Activated CD4-positive, alpha-beta T cell treated with anti-CD3 and anti-CD28 coated beads, Interleukin-2, amount 10 ng/mL, durations not matched to agents 7 days and 5 days (primary cell): ENCODE results near the gene ZNF654. TPM values are rescaled to one million over a fixed set of nuclear protein-coding genes. Genes with fewer than 3 reads are reported as not detected.

Source experiments
- CTCF ChIA-PET: fragments of 350-600 bp; sonication (Branson Sonifier 250); formaldehyde crosslinking; loops from one replicate; lab custom pipeline; 2021; ENCODE audit warnings: antibody characterized with exemption; lab: Charles Lee
- POLR2A ChIA-PET: fragments of 350-600 bp; sonication (Branson Sonifier 250); formaldehyde crosslinking; loops from one replicate; lab custom pipeline; 2021; ENCODE audit warnings: antibody characterized with exemption; lab: Charles Lee
- DNase-seq: peaks from one replicate; pipeline ENCODE4 v3.0.0-alpha.2; 2020
- H3K27ac Mint-ChIP-seq: one replicate; pipeline ENCODE4 v1.8.0; 2021; ENCODE audit warnings: mild to moderate bottlenecking, moderate library complexity, mixed read lengths
- H3K27me3 Mint-ChIP-seq: one replicate; pipeline ENCODE4 v1.8.0; 2021; ENCODE audit warnings: mixed read lengths
- H3K36me3 Mint-ChIP-seq: one replicate; pipeline ENCODE4 v1.8.0; 2021; ENCODE audit warnings: low read depth, mixed read lengths
- H3K4me1 Mint-ChIP-seq: one replicate; pipeline ENCODE4 v1.8.0; 2021; ENCODE audit warnings: mixed read lengths
- H3K4me3 Mint-ChIP-seq: one replicate; pipeline ENCODE4 v1.8.0; 2021; ENCODE audit warnings: mild to moderate bottlenecking, moderate library complexity, mixed read lengths
- H3K9me3 Mint-ChIP-seq: one replicate; pipeline ENCODE4 v1.8.0; 2021; ENCODE audit warnings: mixed read lengths
- total RNA-seq, 2 experiments: library from RNA; stranded (reverse); gene quantifications; one replicate each; pipeline ENCODE4 v1.2.3, GENCODE V29; 2021

ZNF654 gene
- total RNA-seq, 2 experiments from 2014 or later: 25.3 to 25.4 TPM

DNA sequence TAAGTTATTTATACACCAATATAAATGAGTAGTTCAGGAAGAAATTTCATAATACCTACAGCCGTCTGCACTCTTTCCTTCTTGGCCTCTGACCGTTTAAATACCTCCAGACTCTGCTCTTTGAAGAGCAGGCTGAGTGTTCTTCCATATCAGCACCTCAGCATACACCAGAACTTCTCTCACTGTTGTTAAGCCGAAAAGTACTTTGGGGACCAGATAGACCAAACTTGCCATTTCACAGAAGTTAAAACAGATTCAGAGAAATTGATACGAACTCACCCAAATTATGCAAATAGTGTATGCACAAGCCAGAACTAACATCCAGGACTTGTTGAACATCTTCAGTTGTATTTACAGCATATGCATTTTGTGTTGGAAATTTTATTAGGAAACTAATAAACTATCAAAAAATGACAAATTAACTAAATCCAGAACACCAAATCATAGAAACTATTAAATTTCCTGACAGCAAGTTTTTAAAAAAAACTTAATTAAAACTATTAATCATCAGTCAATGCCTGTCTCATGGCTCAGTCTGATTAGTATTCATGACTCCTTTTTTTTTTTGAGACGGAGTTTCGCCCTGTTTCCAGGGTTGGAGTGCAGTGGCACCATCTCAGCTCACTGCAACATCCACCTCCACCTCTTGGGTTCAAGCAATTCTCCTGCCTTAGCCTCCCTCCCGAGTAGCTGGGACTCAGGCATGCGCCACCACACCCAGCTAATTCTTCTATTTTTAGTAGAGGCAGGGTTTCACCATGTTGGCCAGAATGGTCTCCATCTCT, 24.4 kb upstream of the ZNF654 start:
- Mint-ChIP-seq H3K27ac (no peak overlapping the region), H3K9me3 (no peaks in the 10 kb centered on the region), H3K4me3 (no peak overlapping the region), H3K27me3 (no peaks in the 10 kb centered on the region), H3K36me3 (peaks cover under 1% of the 10 kb centered on the region), H3K4me1 (peaks cover 36% of the 10 kb centered on the region)
- CTCF ChIA-PET: interaction anchor here (0.6 to 1.8 kb wide), 2 partner anchors 8 to 14 kb away, joined by 3 to 4 read pairs; no protein-coding TSS in a partner anchor
- POLR2A ChIA-PET: no interaction called here
- no peak for DNase-seq

DNA sequence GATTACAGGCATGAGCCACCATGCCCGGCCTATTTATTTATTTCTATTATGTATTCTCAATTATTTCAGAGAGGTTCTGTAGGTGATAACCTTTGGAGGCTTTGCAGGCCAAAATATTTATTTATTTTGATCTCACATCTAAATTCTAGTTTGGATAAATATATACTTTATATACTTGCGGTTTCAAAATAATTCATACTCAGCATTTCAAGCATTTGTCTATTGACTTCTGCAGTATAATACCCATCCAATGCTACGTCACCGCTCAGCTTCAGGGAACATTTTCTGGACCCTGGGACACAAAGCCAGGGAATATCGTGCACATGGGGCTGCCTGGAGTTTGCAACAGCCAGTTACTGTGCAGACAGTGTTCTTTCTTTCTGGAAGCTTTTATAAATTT, 22.8 kb upstream of the ZNF654 start:
- Mint-ChIP-seq H3K27ac (no peak overlapping the region), H3K9me3 (peaks cover 3% of the 10 kb centered on the region), H3K4me1 (peaks cover 29% of the 10 kb centered on the region), H3K36me3 (no peaks in the 10 kb centered on the region), H3K27me3 (no peaks in the 10 kb centered on the region), H3K4me3 (no peak overlapping the region)
- DNase-seq: no peak
- POLR2A ChIA-PET: no interaction called here
- CTCF ChIA-PET: no interaction called here

DNA sequence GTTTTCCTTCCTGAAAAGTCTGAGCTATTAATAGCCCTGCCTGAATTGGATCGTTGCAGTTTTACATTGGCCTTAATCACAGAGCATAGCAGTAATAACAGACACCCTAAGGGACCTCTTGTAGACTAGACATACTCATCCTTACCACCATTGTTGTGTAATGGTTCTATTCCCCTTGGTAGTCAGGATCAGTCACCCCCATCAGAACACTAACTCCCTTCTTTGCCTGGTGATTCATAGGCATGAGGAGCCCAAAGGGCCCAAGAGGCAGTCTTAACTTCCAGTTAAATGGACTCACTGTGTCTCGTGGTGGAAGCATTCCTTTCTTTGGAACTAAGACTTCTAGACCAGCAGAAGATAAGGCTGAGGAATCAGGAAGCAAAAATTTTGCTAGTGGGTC, 20.5 kb upstream of the ZNF654 start:
- peaks cover 3% of the 10 kb centered on the region for H3K9me3 Mint-ChIP-seq
- CTCF ChIA-PET: interaction anchor here (1.0 kb wide), 1 partner anchor 20 kb away, joined by 7 read pairs; the partner anchor contains the start of genes CGGBP1 and ZNF654
- H3K27ac Mint-ChIP-seq: no peak overlapping the region
- POLR2A ChIA-PET: no interaction called here
- H3K4me1 Mint-ChIP-seq: peaks cover 11% of the 10 kb centered on the region
- H3K4me3 Mint-ChIP-seq: no peak overlapping the region
- H3K27me3 Mint-ChIP-seq: no peaks in the 10 kb centered on the region
- H3K36me3 Mint-ChIP-seq: no peaks in the 10 kb centered on the region
- no peak for DNase-seq

DNA sequence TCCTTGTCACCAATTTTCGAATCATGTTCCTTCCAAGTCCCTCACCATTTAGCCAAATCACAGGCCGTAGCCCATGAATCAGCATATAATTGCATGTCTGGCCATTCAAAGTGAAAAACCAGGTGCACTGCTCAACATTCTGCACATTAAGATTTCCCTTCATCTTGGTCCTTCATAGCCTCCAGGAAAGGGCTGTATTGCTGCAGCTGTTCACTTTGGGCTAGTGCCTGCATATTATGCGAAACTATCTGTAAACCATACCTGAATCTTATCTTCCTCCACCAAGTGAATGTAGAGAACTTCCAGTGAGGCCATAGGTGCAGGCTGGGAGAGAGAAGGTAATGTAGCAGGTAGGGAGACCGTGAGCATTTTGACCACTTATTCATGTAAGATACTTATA, 18.5 kb upstream of the ZNF654 start:
- peaks cover 4% of the 10 kb centered on the region for H3K4me1 Mint-ChIP-seq
- DNase-seq: no peak
- ChIA-PET CTCF (interaction anchor here (0.9 kb wide), 1 partner anchor 11 kb away, joined by 3 read pairs; no protein-coding TSS in a partner anchor), POLR2A (no interaction called here)
- H3K27ac Mint-ChIP-seq: no peak overlapping the region
- no peaks in the 10 kb centered on the region for H3K36me3 Mint-ChIP-seq
- H3K9me3 Mint-ChIP-seq: peaks cover 3% of the 10 kb centered on the region
- no peaks in the 10 kb centered on the region for H3K27me3 Mint-ChIP-seq
- no peak overlapping the region for H3K4me3 Mint-ChIP-seq

DNA sequence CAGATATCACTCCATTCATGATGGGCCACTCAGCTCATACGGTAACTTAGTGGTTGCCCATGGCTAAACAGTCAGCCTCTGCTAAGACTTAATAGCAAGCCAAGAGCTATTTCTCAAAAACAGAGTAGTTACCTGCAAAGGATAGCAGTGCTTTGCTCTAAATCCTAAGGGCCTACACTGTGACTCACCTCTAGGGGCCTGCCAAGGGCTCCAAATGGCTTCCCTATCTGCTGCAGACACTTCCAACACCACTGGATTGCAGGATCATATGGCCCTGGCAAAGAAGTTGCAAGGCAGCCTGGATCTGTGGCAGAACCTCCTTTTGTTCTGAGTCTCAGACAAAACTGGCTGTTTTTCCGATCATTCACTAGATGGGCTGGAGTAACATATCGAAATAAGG, 18.1 kb upstream of the ZNF654 start:
- CTCF ChIA-PET: interaction anchor here (0.9 kb wide), 1 partner anchor 12 kb away, joined by 3 read pairs; no protein-coding TSS in a partner anchor
- peaks cover 3% of the 10 kb centered on the region for H3K9me3 Mint-ChIP-seq
- DNase-seq: no peak
- no peaks in the 10 kb centered on the region for H3K27me3 Mint-ChIP-seq
- no peak overlapping the region for H3K4me3 Mint-ChIP-seq
- H3K4me1 Mint-ChIP-seq: peaks cover 4% of the 10 kb centered on the region
- H3K36me3 Mint-ChIP-seq: no peaks in the 10 kb centered on the region
- POLR2A ChIA-PET: no interaction called here
- no peak overlapping the region for H3K27ac Mint-ChIP-seq

DNA sequence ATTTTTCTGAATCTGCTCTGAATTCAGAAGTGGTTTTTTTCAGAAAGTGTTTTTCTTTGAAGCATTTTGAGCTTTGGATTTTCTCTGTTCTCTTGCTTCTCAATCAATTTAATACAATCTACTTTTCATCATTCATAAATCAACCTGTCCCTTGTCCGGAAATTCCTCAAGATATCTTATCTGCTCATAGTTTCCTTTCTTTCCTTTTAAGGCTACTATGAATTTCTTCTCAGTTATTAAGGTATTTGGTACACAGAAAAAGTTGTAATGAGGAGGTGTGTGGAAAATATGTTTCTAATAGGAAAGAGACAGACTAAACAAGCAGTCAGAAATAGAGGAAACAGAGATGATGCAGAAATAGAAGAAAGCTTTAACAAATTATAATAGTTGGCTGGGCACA, 14.6 kb upstream of the ZNF654 start:
- H3K9me3 Mint-ChIP-seq: peaks cover 3% of the 10 kb centered on the region
- H3K27me3 Mint-ChIP-seq: no peaks in the 10 kb centered on the region
- H3K4me1 Mint-ChIP-seq: peaks cover 11% of the 10 kb centered on the region
- ChIA-PET CTCF (no interaction called here), POLR2A (no interaction called here)
- H3K36me3 Mint-ChIP-seq: no peaks in the 10 kb centered on the region
- no peak overlapping the region for H3K27ac Mint-ChIP-seq
- no peak overlapping the region for H3K4me3 Mint-ChIP-seq
- DNase-seq: no peak

DNA sequence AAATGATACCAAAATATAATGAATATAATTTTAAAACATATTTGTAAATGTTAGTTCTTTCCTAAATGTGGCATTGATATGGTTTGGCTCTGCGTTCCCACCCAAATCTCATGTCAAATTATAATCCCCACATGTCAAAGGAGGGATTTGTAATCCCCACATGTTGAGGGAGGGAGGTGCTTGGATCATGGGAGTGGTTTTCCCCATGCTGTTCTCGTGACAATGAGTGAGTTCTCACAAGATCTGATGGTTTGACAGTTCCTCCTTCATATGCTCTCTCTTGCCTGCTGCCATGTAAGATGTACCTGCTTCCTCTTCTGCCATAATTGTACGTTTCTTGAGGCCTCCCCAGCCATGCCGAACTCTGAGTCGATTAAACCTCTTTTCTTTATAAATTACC, 12.3 kb upstream of the ZNF654 start:
- Mint-ChIP-seq H3K27ac (no peak overlapping the region), H3K36me3 (peaks cover 2% of the 10 kb centered on the region), H3K4me3 (no peak overlapping the region), H3K9me3 (no peaks in the 10 kb centered on the region), H3K4me1 (peaks cover 14% of the 10 kb centered on the region), H3K27me3 (no peaks in the 10 kb centered on the region)
- ChIA-PET POLR2A (no interaction called here), CTCF (no interaction called here)
- DNase-seq: no peak

DNA sequence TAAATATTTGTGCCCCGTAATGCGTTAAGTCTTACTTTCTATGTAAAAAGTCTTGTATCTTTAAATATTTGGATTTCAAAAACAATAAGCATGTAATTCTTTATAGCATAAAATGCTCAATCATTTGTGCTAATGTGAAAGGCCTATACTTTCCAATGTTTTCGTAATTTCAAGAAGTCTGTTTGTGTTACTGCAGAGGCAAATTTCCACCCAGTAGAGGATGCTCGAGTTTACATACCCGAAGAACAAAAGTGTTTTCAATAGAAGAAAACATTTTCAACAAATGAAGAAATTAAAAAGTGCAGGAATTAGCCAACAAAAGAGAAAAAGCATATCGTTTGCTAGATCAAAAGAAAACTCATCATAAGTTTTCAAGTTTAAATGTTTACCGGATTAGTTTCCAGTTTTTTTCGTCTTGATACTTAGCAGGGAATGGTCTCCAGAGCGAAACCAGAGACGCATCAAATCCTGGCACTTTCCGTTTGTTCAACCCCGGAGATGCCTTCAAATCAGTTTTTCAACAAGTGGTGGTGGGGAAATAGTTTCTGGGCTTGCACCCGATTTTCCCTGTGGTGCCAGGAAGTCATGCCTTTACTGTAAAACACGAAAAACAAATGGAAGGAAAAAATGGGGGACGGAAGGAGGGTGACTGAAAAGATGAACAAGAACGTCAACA, 1.3 kb upstream of the ZNF654 start:
- ChIA-PET POLR2A (interaction anchor here (0.6 to 1.1 kb wide), 2 partner anchors 26 to 93 kb away, joined by 3 to 4 read pairs; no protein-coding TSS in a partner anchor), CTCF (interaction anchor here (0.9 to 1.6 kb wide), 3 partner anchors 20 to 91 kb away, joined by 3 to 7 read pairs (median 4); no protein-coding TSS in a partner anchor)
- H3K36me3 Mint-ChIP-seq: peaks cover 41% of the 10 kb centered on the region
- DNase-seq: peak; percentile 8
- H3K4me1 Mint-ChIP-seq: peaks cover 51% of the 10 kb centered on the region
- H3K9me3 Mint-ChIP-seq: no peaks in the 10 kb centered on the region
- peak overlapping the region; percentile 97 for H3K27ac Mint-ChIP-seq
- peak overlapping the region; percentile 90 for H3K4me3 Mint-ChIP-seq
- H3K27me3 Mint-ChIP-seq: no peaks in the 10 kb centered on the region

DNA sequence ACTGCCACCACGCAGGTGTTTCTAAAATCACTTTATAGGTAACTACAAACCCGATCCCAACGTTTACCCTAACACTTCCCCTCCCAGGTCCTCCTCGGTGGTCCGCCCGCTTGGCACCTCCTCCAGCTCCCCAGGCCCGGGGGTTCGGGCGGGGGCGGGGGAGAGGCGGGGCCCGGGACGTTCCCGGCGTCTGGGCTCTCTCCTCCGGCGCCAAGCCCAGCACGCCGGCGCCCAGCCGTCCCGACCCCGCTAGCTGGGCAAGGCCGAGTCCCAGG, 812 bp upstream of the ZNF654 start:
- Mint-ChIP-seq H3K9me3 (no peaks in the 10 kb centered on the region), H3K27me3 (no peaks in the 10 kb centered on the region), H3K4me1 (peaks cover 55% of the 10 kb centered on the region), H3K36me3 (peaks cover 41% of the 10 kb centered on the region), H3K4me3 (peak overlapping the region; percentile 90), H3K27ac (peak overlapping the region; percentile 97)
- no peak for DNase-seq
- POLR2A ChIA-PET: interaction anchor here (0.6 to 1.1 kb wide), 2 partner anchors 26 to 92 kb away, joined by 3 to 4 read pairs; no protein-coding TSS in a partner anchor
- CTCF ChIA-PET: interaction anchor here (0.9 to 1.6 kb wide), 3 partner anchors 20 to 91 kb away, joined by 3 to 7 read pairs (median 4); no protein-coding TSS in a partner anchor

DNA sequence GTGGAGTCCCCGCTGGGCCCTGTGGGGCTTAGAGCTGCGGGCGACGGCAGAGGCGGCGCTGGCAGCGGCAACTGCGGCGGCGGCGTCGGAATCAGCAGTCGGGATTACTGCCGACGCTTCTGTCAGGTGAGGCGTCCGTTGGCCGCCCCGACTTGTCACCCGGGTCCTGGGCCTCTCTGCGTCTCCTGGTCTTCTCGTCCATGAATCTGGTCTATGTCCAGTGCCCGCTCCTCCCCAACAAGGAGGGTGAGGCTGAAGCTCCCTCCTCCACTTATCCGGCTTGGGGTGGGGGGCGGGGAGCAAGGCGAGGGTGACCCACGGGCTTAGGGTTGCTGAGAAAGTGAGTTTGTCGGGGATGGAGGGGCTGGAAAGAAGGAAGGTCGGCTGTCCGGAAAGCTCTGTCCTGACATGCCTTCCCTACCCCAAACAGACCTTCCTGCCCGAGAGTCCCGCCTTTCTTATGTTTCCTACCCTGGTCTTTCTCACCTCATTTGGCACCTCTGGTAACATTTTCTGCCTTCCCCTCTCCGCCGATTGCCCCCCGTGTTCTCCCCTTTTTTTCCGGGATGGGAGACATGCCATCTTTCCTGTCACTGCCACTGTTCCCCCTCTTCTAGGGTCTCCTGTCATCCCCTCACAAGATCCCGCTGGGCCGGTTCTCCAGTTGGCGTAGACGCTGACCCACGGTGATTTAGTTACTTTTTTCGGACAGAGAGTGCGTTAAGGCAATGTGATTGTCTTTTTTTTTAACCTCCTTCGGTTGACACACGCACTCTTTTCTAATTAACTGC, 520 bp downstream of the ZNF654 start:
- Mint-ChIP-seq H3K36me3 (peaks cover 39% of the 10 kb centered on the region), H3K27me3 (no peaks in the 10 kb centered on the region), H3K4me1 (peaks cover 59% of the 10 kb centered on the region), H3K9me3 (no peaks in the 10 kb centered on the region), H3K27ac (peak overlapping the region; percentile 97), H3K4me3 (peak overlapping the region; percentile 90)
- ChIA-PET CTCF (interaction anchor here (0.6 to 1.6 kb wide), 3 partner anchors 22 to 82 kb away, joined by 3 to 7 read pairs (median 3); no protein-coding TSS in a partner anchor), POLR2A (interaction anchor here (0.6 kb wide), 1 partner anchor 64 kb away, joined by 7 read pairs; no protein-coding TSS in a partner anchor)
- peak; percentile 12 for DNase-seq

DNA sequence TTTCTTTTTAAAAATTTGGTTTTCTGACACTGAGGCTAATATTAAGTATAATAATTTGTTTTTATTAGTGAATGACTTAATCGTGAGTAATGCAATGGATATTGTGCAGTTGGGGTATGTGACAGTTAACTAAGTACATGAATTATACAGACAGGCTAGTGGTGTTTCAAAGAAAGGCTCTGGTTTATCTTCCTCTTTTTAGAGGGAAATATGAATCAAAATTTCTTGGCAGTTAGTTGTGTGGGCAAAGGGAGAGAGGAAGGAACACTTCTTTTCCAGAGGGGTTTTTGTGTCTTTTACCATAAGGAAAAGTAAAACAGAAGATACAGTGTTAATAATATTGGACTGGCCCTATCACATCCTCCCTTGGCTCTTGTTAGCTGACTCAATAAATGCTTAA, 2.7 kb downstream of the ZNF654 start:
- Mint-ChIP-seq H3K27ac (no peak overlapping the region), H3K9me3 (no peaks in the 10 kb centered on the region), H3K27me3 (no peaks in the 10 kb centered on the region), H3K36me3 (peaks cover 25% of the 10 kb centered on the region), H3K4me1 (peaks cover 46% of the 10 kb centered on the region), H3K4me3 (peak overlapping the region; percentile 13)
- POLR2A ChIA-PET: no interaction called here
- CTCF ChIA-PET: no interaction called here
- no peak for DNase-seq

DNA sequence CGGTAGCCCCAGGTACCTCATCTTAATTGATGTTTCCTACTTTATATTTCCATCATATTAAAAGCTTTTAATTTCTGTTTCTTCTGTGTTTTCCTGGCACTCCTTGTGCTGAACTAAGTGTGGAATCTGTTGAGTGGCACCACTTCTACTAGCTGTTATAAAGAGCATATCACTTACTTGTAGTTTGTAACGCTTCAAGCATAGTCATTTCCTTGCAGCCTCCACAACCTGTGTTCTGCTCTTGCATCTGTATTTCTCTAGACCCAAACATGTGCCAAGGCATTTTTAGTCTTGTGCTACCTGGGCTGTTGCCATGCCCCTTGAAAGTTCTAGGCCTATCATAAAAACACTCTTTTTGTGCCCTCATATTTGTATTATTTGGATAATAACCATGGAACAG, 16.0 kb downstream of the ZNF654 start:
- H3K36me3 Mint-ChIP-seq: peaks cover 35% of the 10 kb centered on the region
- H3K27ac Mint-ChIP-seq: no peak overlapping the region
- CTCF ChIA-PET: interaction anchor here (1.2 kb wide), 1 partner anchor 19 kb away, joined by 3 read pairs; no protein-coding TSS in a partner anchor

More for the DNA sequence above, 16.0 kb downstream of the ZNF654 start:
- DNase-seq: no peak
- Mint-ChIP-seq H3K9me3 (peaks cover 8% of the 10 kb centered on the region), H3K4me3 (no peak overlapping the region), H3K27me3 (no peaks in the 10 kb centered on the region), H3K4me1 (peaks cover 11% of the 10 kb centered on the region)
- POLR2A ChIA-PET: no interaction called here
